IPS-15b (cell line): ENCODE measurements around the gene DNAI2.

Source experiments
- H3K27me3 ChIP-seq: one replicate; pipeline ENCODE4 v1.6.1; 2013; ENCODE audit warnings: low read length; ENCODE audit not compliant: control insufficient read depth, insufficient read depth
- H3K36me3 ChIP-seq: one replicate; pipeline ENCODE4 v1.6.1; 2013; ENCODE audit warnings: low read length; ENCODE audit not compliant: control insufficient read depth, insufficient read depth
- H3K4me1 ChIP-seq: one replicate; pipeline ENCODE4 v1.6.1; 2013; ENCODE audit warnings: mild to moderate bottlenecking, low read length; ENCODE audit not compliant: control insufficient read depth, insufficient read depth
- H3K4me3 ChIP-seq: one replicate; pipeline ENCODE4 v1.5.1; 2013; ENCODE audit warnings: low read depth, low read length
- H3K9ac ChIP-seq: one replicate; pipeline ENCODE4 v1.6.1; 2013; ENCODE audit warnings: low read depth, mild to moderate bottlenecking, low read length
- H3K9me3 ChIP-seq: one replicate; pipeline ENCODE4 v1.6.1; 2013; ENCODE audit warnings: mild to moderate bottlenecking, low read length; ENCODE audit not compliant: control insufficient read depth, insufficient read depth

The DNAI2 gene, protein sequence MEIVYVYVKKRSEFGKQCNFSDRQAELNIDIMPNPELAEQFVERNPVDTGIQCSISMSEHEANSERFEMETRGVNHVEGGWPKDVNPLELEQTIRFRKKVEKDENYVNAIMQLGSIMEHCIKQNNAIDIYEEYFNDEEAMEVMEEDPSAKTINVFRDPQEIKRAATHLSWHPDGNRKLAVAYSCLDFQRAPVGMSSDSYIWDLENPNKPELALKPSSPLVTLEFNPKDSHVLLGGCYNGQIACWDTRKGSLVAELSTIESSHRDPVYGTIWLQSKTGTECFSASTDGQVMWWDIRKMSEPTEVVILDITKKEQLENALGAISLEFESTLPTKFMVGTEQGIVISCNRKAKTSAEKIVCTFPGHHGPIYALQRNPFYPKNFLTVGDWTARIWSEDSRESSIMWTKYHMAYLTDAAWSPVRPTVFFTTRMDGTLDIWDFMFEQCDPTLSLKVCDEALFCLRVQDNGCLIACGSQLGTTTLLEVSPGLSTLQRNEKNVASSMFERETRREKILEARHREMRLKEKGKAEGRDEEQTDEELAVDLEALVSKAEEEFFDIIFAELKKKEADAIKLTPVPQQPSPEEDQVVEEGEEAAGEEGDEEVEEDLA

GRCh38 chr17:74274060-74274708 lies at the start of gene DNAI2:
Gene DNAI2, plus strand, starts transcription at chr17:74274234. Its CDS starts 7,584 bp downstream, at chr17:74281818.
- Histone ChIP-seq H3K4me1 (peaks cover 4% of the 10 kb centered on the region), H3K4me3 (peak within 1 kb of the TSS; percentile 40), H3K9me3 (no peaks in the 10 kb centered on the region), H3K27me3 (peaks cover 12% of the 10 kb centered on the region), H3K9ac (peak within 1 kb of the TSS; percentile 9), H3K36me3 (no peaks in the 10 kb centered on the region)

DNA sequence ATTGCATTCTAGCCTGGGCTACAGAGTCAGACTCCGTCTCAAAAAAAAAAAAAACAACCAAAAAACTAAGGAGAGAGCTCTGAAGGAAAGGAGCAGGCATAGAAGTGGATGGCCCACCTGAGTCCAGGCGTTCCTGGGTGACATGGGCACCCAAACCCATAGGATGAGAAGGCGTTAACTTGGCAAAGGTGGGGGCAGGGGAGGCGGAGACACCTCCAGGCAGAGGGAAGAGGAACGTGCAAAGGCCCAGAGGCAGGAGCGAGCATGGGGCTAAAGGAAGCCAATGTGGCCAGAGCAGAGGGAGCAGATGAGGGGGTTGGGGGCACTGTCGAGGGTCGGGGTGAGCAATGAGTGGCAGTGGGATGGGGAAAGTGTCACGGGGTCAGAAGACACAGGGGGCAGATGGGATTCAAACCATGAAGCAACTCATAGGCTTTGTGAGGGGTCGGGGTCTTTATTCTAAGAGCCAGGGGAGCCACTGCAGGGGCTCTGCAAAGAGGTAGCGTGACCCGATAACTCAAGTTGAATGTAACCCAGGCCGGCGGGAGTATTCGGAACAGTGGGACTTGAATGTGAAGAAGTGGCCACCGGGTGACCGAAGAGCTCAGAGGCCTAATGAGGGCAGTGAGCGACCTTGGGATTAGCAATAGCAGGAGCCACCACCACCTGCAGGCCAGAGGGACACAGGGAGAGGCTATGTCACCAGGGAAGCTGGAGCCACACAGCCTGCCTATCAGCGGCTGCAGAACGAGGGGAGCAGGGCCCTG lies 48.9 kb upstream of the DNAI2 start:
- H3K36me3 ChIP-seq = peaks cover 12% of the 10 kb centered on the region
- no peak overlapping the region for H3K9ac ChIP-seq
- no peaks in the 10 kb centered on the region for H3K4me1 ChIP-seq
- no peaks in the 10 kb centered on the region for H3K9me3 ChIP-seq
- no peaks in the 10 kb centered on the region for H3K27me3 ChIP-seq
- H3K4me3 ChIP-seq = no peak overlapping the region

GRCh38 chr17:74226252-74226651 lies 47.8 kb upstream of the DNAI2 start:
- Histone ChIP-seq H3K9me3 (no peaks in the 10 kb centered on the region), H3K4me1 (no peaks in the 10 kb centered on the region), H3K4me3 (no peak overlapping the region), H3K9ac (no peak overlapping the region), H3K27me3 (no peaks in the 10 kb centered on the region), H3K36me3 (peaks cover 12% of the 10 kb centered on the region)

GRCh38 chr17:74227271-74228080 lies 46.6 kb upstream of the DNAI2 start:
- Histone ChIP-seq H3K27me3 (no peaks in the 10 kb centered on the region), H3K9ac (no peak overlapping the region), H3K4me1 (no peaks in the 10 kb centered on the region), H3K9me3 (no peaks in the 10 kb centered on the region), H3K36me3 (peaks cover 14% of the 10 kb centered on the region), H3K4me3 (no peak overlapping the region)

DNA sequence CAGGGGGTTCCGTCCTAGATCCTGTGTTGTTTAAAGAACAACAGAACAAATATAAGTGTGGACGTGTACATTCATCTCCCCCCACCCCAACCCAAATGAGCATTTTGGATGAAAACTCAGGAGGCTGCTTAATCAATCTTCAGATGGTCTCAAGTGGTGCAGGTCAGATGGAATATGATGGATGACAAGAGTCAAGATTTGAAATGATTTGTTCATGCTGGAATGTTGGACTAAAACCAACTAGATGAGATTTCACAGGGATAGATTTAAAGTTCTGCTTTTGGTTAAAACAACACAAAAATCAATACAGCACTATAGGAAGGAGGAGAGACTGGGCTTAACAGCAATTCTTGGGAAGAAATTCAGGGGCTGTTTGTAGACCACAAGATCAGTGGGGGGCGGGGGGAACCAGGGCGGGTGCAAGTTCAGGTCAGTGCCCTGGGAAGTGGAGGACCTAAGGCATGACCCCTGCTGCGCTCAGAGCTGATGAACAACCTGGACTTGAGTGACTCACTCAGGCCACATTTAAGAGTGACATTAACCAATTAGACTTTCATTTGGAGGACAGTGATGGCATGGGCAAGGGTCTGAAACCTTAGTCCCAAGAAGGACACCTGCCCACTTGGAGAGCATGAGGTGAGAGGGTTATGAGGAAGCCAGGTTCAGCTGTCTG lies 45.6 kb upstream of the DNAI2 start:
- Histone ChIP-seq H3K27me3 (no peaks in the 10 kb centered on the region), H3K9ac (no peak overlapping the region), H3K4me3 (no peak overlapping the region), H3K9me3 (no peaks in the 10 kb centered on the region), H3K36me3 (peaks cover 15% of the 10 kb centered on the region), H3K4me1 (no peaks in the 10 kb centered on the region)

DNA sequence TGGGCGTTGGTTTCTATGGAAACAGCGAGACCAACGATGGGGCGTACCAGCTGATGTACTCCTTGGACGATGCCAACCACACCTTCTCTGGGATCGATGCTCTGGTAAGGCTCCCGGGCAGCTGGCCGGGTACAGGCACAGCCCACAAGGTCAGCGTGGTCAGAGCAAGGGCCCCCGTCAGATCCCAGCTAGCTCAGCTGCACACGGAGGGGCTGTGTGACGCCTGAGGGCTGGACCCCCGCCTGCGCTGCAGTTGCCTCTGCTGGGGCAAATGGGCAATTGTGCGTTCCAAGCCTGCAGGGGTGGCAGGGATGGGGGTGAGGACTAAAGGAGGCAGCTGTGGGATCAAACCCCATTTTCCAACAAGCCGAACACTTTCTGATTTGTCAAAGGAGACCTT lies 43.1 kb upstream of the DNAI2 start:
- Histone ChIP-seq H3K27me3 (no peaks in the 10 kb centered on the region), H3K9me3 (no peaks in the 10 kb centered on the region), H3K4me1 (no peaks in the 10 kb centered on the region), H3K36me3 (peaks cover 6% of the 10 kb centered on the region), H3K4me3 (no peak overlapping the region), H3K9ac (no peak overlapping the region)

DNA sequence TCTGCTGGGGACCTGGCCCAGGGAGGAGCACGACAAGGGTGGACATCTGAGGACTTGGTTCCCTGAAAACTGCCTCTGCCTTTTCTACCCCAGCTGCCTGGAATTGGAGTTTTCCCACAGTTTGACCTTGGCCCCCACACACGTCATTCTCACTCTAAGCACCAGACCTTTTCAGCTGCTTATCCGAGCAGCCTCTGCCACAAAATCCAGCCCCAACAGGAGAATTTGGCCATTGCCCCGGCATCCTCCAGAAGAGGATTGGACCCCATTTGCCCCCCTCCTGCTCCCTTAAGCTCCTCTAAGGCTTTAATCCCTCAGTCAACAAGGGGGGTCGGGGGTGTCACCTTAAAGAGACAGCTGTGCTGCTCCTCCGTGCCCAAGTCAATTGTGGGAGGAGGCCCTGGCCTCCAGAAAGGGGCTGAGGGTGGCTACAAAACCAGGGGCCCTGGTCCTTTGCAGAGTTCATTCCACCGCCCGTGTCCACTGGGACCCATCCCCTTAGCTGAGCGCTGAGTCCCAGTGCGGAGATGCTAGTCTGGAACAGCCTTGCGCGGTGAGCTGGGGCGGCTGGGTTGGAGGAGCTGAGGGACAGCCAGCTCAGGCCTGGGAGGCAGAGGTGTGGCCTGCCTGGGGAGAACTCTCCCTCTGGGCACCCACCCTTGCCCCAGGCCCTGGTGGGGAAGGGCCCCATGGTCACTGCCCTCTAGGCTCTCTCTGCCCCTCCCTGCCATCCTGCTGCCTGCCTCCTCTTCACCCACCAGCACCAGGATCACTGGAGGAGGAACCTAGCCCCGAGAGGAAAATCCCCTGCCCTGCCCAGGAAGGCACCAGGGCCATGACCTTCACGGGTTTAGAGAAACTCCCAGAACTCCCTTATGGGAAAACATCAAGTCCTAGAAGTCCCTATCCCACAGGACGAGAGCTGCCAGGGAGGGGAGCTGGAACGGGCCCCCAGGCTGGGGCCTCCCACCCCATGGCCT lies 41.8 kb upstream of the DNAI2 start:
- Histone ChIP-seq H3K36me3 (peaks cover 6% of the 10 kb centered on the region), H3K27me3 (no peaks in the 10 kb centered on the region), H3K9me3 (no peaks in the 10 kb centered on the region), H3K4me1 (no peaks in the 10 kb centered on the region), H3K9ac (no peak overlapping the region), H3K4me3 (no peak overlapping the region)

GRCh38 chr17:74233937-74234336 lies 40.1 kb upstream of the DNAI2 start:
- peaks cover 6% of the 10 kb centered on the region for H3K36me3 ChIP-seq
- H3K4me3 ChIP-seq = no peak overlapping the region

DNA sequence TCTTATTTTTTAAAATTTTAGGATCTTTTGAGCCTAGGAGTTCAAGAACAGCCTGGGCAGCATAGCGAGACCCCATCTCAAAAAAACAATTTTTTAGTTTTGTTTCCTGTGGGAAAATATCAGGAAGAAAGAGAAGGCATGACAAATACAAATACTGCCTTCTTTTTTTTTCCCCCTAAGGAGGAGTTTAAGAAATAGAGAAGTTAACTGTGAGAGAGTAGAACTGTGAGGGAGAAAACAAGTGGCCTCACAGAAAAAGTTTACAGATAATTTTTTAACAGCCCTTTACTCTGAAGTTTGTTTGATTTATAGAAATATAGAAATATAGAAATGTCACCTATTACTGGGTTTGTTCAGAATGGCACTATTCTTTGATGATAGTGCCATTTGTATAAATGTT lies 39.5 kb upstream of the DNAI2 start:
- Histone ChIP-seq H3K4me3 (no peak overlapping the region), H3K27me3 (no peaks in the 10 kb centered on the region), H3K4me1 (no peaks in the 10 kb centered on the region), H3K36me3 (peaks cover 6% of the 10 kb centered on the region), H3K9ac (no peak overlapping the region), H3K9me3 (no peaks in the 10 kb centered on the region)

More at GRCh38 chr17:74233937-74234336, 40.1 kb upstream of the DNAI2 start:
- no peaks in the 10 kb centered on the region for H3K4me1 ChIP-seq
- H3K9ac ChIP-seq = no peak overlapping the region
- H3K9me3 ChIP-seq = no peaks in the 10 kb centered on the region
- no peaks in the 10 kb centered on the region for H3K27me3 ChIP-seq

DNA sequence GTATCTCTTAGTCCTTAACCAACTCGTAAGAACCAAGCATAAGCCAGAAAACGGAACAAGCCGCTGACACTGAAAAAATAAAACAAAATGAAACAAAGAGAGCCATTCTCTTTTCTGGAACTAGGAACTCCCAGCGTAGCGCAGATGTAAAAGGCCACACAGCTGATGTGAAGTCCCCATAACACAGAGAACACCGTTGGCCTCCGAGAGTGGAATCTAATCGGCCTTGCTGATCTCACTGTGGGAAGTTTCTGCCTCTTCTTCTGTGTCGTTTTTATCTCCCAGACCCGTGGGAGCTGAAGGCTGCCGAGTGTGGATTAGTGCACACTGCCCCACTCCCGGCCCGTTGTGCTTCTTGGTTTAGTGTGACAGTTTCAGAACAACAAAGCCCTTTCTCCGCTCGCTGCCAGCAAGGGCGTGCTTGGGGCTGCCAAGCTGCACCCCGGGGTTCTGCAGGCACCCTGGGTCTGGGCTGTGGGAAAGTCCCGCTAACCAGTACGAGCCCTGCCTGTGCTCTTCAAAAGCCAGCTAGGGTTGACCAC lies 38.9 kb upstream of the DNAI2 start:
- Histone ChIP-seq H3K4me3 (no peak overlapping the region), H3K9ac (no peak overlapping the region), H3K27me3 (no peaks in the 10 kb centered on the region)

More for the DNA sequence above, 38.9 kb upstream of the DNAI2 start:
- H3K4me1 ChIP-seq = peaks cover 4% of the 10 kb centered on the region
- peaks cover 6% of the 10 kb centered on the region for H3K36me3 ChIP-seq
- no peaks in the 10 kb centered on the region for H3K9me3 ChIP-seq
